Uterus (tissue), 4 donors: ENCODE data around the gene ZC3H4. TPM values are rescaled to one million over a fixed set of nuclear protein-coding genes. Genes with fewer than 3 reads are reported as not detected.

ENCODE experiments used
- DNase-seq, 2 donors: peaks; one replicate each; pipeline ENCODE4 v3.0.0-alpha.2; 2019 to 2020
- H3K27ac ChIP-seq, 2 donors: fragments of 200-600 bp; sonication (generic); 1 replicate in 1 of 2; 2 replicates in 1 of 2; pipeline ENCODE4 v1.5.1; 2016 to 2018
- H3K27me3 ChIP-seq, 2 donors: fragments of 200-600 bp; sonication (generic); one replicate each; pipeline ENCODE4 v1.5.1; 2018 to 2019; ENCODE audit warnings: control low read depth in 1 of 2
- H3K36me3 ChIP-seq, 2 donors: fragments of 200-600 bp; sonication (generic); one replicate each; pipeline ENCODE4 v1.5.1; 2019; ENCODE audit warnings: control low read depth in 1 of 2
- H3K4me1 ChIP-seq, 2 donors: fragments of 200-600 bp; sonication (generic); one replicate each; pipeline ENCODE4 v1.5.1; 2018 to 2019; ENCODE audit warnings: control low read depth in 1 of 2
- H3K4me3 ChIP-seq, 2 donors: fragments of 200-600 bp; sonication (generic); 1 replicate in 1 of 2; 2 replicates in 1 of 2; pipeline ENCODE4 v1.5.1; 2018 to 2019; ENCODE audit warnings: mild to moderate bottlenecking in 1 of 2
- H3K9me3 ChIP-seq, 2 donors: fragments of 200-600 bp; sonication (generic); one replicate each; pipeline ENCODE4 v1.5.1; 2019; ENCODE audit warnings: control low read depth in 1 of 2
- POLR2A ChIP-seq, 2 donors: fragments of 450-650 bp; IDR thresholded peaks; one replicate each; pipeline ENCODE4 v1.6.1; 2016; ENCODE audit warnings: antibody characterized with exemption in 2 of 2, mild to moderate bottlenecking in 1 of 2, moderate library complexity in 1 of 2
- intact Hi-C: fragments of 100-400 bp; cut with DNase I; formaldehyde crosslinking; loops from one replicate; pipeline ENCODE4 v1.15.1; 2023; ENCODE audit warnings: low total_unique reads
- total RNA-seq, 4 donors: library from RNA; depleted of rRNA in 3 of 4; stranded (reverse); fragments of >200 nt in 3 of 4; gene quantifications; one replicate each; pipeline versions ENCODE4 v1.1.0 to v1.2.4, GENCODE V29; 2014 to 2023
- TF ChIP-seq, protein P1 (sequence below), 4 experiments: fragments of 200-600 bp in 2 of 4; fragments of 450-650 bp in 2 of 4; sonication (generic) in 2 of 4; IDR thresholded peaks; one replicate each; pipeline ENCODE4 v1.5.1; 2016 to 2019; ENCODE audit warnings: antibody characterized with exemption in 4 of 4, mild to moderate bottlenecking in 2 of 4, moderate library complexity in 1 of 4
- donor health status: DM: yes; HTN: yes; CAD: no.

Gene ZC3H4
- total RNA-seq, 4 donors from 2014 or later, result 3.3 to 43.1 (median 18.3) TPM

DNA sequence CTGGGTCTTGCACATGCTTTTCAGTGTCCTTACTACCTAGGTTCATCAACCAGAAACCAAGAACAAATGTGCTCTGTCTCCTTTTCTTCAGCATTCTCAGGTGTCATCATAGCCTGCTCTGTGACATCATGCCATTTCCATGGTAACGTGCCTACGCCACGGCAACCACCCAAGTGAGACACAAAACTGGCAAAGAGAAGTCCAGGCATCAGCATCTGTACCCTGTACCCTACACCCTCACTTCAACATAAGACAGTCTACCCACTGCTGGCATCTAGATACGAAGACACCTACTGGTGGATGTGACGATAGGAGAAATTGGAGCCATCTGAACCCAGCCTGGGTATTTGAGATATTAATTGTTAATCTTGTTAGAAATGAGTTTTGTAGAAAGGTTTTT lies 13.3 kb downstream of the ZC3H4 start:
- intact Hi-C loops, result no loop called here
- no peak overlapping the region for H3K27ac ChIP-seq

DNA sequence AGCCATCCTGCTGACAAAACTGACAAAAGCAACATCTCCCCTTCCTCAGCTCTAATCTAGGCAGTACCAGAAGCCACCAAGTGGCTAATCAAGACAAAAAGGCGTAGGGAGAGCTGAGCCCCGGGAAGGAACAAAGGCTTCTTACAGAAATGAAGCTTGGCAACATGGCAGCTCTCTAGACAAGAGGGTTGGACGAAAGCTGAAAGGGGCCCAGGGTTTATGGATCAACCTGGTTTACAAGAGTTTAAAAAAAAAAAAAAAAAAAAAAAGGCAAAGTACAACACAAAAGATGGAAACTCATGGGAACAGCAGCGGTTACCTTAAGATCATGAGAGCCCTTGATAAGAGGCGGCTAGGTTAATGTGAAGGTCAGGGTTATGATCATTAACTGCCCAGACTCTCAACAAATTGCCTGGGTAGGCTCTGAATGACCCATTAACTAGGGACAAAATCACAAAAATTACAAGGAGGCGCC lies 14.0 kb downstream of the ZC3H4 start:
- intact Hi-C loops, result no loop called here
- TF ChIP-seq, protein P1, sequence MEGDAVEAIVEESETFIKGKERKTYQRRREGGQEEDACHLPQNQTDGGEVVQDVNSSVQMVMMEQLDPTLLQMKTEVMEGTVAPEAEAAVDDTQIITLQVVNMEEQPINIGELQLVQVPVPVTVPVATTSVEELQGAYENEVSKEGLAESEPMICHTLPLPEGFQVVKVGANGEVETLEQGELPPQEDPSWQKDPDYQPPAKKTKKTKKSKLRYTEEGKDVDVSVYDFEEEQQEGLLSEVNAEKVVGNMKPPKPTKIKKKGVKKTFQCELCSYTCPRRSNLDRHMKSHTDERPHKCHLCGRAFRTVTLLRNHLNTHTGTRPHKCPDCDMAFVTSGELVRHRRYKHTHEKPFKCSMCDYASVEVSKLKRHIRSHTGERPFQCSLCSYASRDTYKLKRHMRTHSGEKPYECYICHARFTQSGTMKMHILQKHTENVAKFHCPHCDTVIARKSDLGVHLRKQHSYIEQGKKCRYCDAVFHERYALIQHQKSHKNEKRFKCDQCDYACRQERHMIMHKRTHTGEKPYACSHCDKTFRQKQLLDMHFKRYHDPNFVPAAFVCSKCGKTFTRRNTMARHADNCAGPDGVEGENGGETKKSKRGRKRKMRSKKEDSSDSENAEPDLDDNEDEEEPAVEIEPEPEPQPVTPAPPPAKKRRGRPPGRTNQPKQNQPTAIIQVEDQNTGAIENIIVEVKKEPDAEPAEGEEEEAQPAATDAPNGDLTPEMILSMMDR (IDR thresholded peaks at IDR 0.05), result no peak
- TF ChIP-seq POLR2A (IDR thresholded peaks at IDR 0.05), result no peak
- H3K36me3 ChIP-seq, result no peaks in the 10 kb centered on the region
- no peak overlapping the region for H3K4me3 ChIP-seq
- DNase-seq, result no peak
- H3K9me3 ChIP-seq, result no peaks in the 10 kb centered on the region
- H3K4me1 ChIP-seq, result peaks cover 0 to 9% of the 10 kb centered on the region in 2 donors
- no peaks in the 10 kb centered on the region for H3K27me3 ChIP-seq
- no peak overlapping the region for H3K27ac ChIP-seq

More for the DNA sequence above, 13.3 kb downstream of the ZC3H4 start:
- TF ChIP-seq, protein P1 (IDR thresholded peaks at IDR 0.05), result no peak
- no peak for TF ChIP-seq POLR2A (IDR thresholded peaks at IDR 0.05)
- Histone ChIP-seq H3K9me3 (no peaks in the 10 kb centered on the region), H3K4me3 (no peak overlapping the region), H3K36me3 (no peaks in the 10 kb centered on the region), H3K27me3 (no peaks in the 10 kb centered on the region), H3K4me1 (peaks cover 0 to 8% of the 10 kb centered on the region in 2 donors)
- no peak for DNase-seq

DNA sequence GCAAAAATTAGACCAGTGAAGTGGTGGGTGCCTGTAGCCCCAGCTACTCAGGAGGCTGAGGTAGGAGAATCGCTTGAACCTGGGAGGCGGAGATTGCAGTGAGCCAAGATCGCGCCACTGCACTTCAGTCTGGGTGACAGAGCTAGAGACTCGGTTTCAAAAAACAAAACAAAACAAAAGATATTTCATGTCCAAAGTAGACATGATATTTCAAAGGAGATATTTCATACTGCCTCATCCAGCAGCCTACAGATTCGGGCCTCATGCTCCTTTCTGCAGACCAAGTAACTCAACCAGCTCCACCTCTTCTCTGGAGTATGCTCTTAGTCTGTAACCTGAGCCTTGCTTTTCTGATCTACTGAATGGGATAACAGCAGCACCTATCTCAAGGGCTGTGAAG lies 15.0 kb downstream of the ZC3H4 start:
- H3K4me3 ChIP-seq, result no peak overlapping the region
- H3K4me1 ChIP-seq, result peaks cover 0 to 9% of the 10 kb centered on the region in 2 donors
- H3K27me3 ChIP-seq, result no peaks in the 10 kb centered on the region
- no peak overlapping the region for H3K27ac ChIP-seq
- TF ChIP-seq, protein P1 (IDR thresholded peaks at IDR 0.05), result no peak
- no peak for TF ChIP-seq POLR2A (IDR thresholded peaks at IDR 0.05)
- intact Hi-C loops, result no loop called here
- DNase-seq, result no peak
- no peaks in the 10 kb centered on the region for H3K36me3 ChIP-seq
- no peaks in the 10 kb centered on the region for H3K9me3 ChIP-seq

DNA sequence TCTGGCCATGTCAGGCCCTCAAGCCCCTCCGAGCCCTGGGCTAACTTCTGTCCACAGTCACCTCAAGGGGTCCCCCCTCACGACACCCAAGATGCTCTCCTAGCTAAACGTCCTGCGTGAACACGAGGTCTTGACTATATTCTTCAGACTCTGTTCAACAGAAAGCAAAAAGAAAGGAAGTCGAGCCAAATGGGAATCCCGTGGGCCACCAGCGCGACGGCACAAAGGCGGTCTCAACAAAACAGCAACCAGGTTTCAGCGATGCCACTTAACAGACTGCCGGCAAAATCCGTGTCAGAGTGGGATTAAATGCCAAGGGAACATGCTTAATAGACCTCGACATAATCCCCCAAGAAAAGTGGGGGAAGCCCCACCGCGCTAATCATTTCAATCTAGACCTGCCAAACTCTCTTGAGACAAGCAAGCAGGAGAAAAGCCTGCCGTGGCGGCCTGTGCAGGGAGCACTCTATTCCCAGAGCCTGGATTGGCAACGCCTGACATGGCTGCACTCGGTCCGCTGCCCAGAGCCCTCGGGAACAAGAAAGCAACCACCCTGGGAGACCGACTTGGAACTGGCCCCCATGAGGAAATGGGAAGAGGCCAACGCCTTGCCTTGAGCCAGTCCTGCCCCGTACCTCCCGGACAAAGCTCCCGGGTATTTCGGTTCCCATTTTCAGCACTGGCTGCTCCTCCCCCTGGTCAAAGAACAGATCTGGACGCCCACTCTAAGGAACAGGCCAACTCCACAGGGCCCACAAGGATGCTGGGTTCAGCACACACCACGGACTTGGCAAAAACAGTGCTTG lies 16.0 kb downstream of the ZC3H4 start:
- intact Hi-C loops, result no loop called here
- Histone ChIP-seq H3K4me3 (no peak overlapping the region), H3K9me3 (no peaks in the 10 kb centered on the region), H3K4me1 (peaks cover 0 to 9% of the 10 kb centered on the region in 2 donors), H3K27me3 (no peaks in the 10 kb centered on the region), H3K27ac (peak overlapping the region in 1 of 2 donors; percentile 28), H3K36me3 (no peaks in the 10 kb centered on the region)
- TF ChIP-seq, protein P1 (IDR thresholded peaks at IDR 0.05), result no peak
- TF ChIP-seq POLR2A (IDR thresholded peaks at IDR 0.05), result no peak
- DNase-seq, result no peak

DNA sequence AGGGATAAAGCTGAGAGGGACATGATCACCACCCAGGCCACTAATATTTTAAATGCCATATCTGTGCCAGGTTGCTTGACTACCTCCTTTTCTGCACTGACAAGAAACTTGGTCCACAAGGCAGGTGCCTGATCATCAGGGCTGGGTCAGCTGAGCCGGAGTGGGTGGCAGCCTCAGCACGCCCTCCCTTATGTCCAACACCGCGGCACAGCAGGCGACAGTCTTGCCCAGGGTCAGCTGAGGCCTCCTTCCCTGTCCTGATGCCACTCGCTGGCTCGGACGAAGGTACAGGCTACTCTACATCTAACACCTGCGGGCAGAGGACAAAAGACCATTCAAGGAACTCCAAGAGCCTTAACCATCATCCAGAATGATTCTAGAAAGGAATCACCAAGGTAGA lies 16.9 kb downstream of the ZC3H4 start:
- Histone ChIP-seq H3K9me3 (no peaks in the 10 kb centered on the region), H3K27me3 (no peaks in the 10 kb centered on the region), H3K36me3 (no peaks in the 10 kb centered on the region), H3K27ac (no peak overlapping the region), H3K4me1 (peaks cover 0 to 9% of the 10 kb centered on the region in 2 donors), H3K4me3 (no peak overlapping the region)
- DNase-seq, result no peak
- intact Hi-C loops, result no loop called here
- TF ChIP-seq, protein P1 (IDR thresholded peaks at IDR 0.05), result no peak
